ENCODE data around the gene CRP.

CRP gene

DNA sequence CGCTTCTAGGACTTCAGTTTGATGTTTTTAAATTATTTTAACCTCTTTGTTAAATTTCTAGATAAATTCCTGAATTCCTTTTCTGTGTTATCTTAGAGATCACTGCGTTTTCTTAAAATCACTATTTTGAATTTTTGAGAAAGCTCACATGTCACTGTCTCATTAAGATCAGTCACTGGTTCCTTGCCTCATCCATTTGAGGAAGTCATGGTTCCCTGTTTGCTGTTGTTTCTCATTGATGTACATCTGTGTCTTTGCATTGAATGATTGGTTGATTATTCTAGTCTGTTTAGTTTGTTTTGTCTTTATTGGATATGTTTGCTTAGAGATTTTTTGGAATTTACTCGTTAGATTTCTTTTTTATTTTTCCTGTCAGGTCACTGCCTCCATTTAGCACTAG is 50.1 kb downstream of the CRP start:
- Histone ChIP-seq H3K9me3 (ENCODE audit: control insufficient read depth in 2 of 2, low read length in 2 of 2) (no peaks in the 10 kb centered on the region), H3K4me1 (ENCODE audit: control insufficient read depth in 2 of 2, insufficient read depth in 2 of 2, low read length in 2 of 2) (no peaks in the 10 kb centered on the region), H3K27me3 (ENCODE audit: control insufficient read depth in 2 of 2, insufficient read depth in 2 of 2, low read length in 2 of 2) (no peaks in the 10 kb centered on the region), H3K4me3 (ENCODE audit: low read length in 2 of 2) (no peak overlapping the region), H3K9ac (ENCODE audit: low read depth in 1 of 2, low read length in 2 of 2) (no peak overlapping the region), H3K36me3 (ENCODE audit: control insufficient read depth in 2 of 2, insufficient read depth in 2 of 2, low read length in 2 of 2) (no peaks in the 10 kb centered on the region), H3K27ac (ENCODE audit: low read depth in 2 of 2, low read length in 2 of 2) (no peak overlapping the region)

- H3K4me3 ChIP-seq (ENCODE audit: low read length in 2 of 2): no peak overlapping the region
- H3K27me3 ChIP-seq (ENCODE audit: control insufficient read depth in 2 of 2, insufficient read depth in 2 of 2, low read length in 2 of 2): no peaks in the 10 kb centered on the region
- no peaks in the 10 kb centered on the region for H3K36me3 ChIP-seq (ENCODE audit: control insufficient read depth in 2 of 2, insufficient read depth in 2 of 2, low read length in 2 of 2)
- H3K9ac ChIP-seq (ENCODE audit: low read depth in 1 of 2, low read length in 2 of 2): no peak overlapping the region
- no peak overlapping the region for H3K27ac ChIP-seq (ENCODE audit: low read depth in 2 of 2, low read length in 2 of 2)
- no peaks in the 10 kb centered on the region for H3K9me3 ChIP-seq (ENCODE audit: control insufficient read depth in 2 of 2, low read length in 2 of 2)
- no peaks in the 10 kb centered on the region for H3K4me1 ChIP-seq (ENCODE audit: control insufficient read depth in 2 of 2, insufficient read depth in 2 of 2, low read length in 2 of 2)
Measured at GRCh38 chr1:159663552-159663951, 50.8 kb downstream of the CRP start.
